Measurements from ENCODE around the gene ELMO2.

DNA sequence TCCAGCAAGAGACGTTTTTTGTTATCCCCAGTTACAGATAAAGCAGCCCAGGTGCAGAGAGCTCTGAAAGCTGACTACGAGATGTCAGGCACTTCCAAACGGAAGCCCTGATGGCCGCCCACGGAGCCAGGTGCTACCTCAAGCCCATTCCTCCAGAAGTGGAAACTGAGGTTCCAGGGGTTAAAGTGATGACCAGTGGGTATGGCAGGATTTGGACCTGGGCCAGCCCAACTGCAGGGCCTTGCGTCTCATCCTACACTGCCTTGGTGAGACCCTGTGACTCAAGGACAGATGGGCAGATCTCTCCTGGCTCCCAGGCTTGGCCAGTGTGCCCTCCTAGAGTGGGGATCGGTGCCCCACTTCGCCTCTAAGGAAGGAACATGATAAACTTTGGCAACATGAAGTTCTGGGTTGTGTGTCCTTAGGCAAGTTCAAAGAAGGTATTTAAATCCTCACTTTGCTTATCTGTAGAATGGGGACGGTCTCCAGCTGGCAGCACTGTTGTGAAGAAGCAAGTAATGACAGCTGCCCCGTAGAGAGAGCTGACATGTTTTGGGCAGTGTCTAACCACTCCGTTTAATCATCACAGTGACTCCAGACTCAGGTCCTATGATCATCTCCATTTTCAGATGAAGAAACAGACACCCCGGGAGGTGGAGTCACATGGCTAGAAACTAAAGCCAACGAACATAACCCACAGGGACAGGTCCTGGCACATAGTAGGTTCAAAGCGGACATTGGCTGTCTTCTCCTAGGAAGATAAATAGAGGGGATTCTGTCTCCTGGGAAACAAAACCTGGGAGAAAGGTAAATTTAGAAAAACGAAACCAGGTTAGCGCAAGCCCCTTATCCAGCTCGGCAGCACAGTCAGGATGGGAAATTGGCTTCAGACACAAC lies 63.7 kb downstream of the ELMO2 start:
- TF ChIP-seq POLR2A (IDR thresholded peaks at IDR 0.05; ENCODE audit: low read depth, low read length) (no peak), POLR2AphosphoS5 (IDR thresholded peaks at IDR 0.05; ENCODE audit: low read depth, low read length) (no peak), TAF1 (IDR thresholded peaks at IDR 0.05; ENCODE audit: low read depth, low read length) (no peak), SPI1 (IDR thresholded peaks at IDR 0.05; ENCODE audit: low read depth, low read length) (no peak), POU2F2 (IDR thresholded peaks at IDR 0.05; ENCODE audit: low read depth, low read length) (no peak)
